B cell (primary cell): Measurements from ENCODE around the gene CCBE1. TPM values are rescaled to one million over a fixed set of nuclear protein-coding genes. Genes with fewer than 3 reads are reported as not detected.

Source experiments
- ATAC-seq: fragments of 200-7000 bp; cut with Tn5 transposase; one replicate; pipeline ENCODE4 v1.10.0; 2021; ENCODE audit warnings: low read depth, mild to moderate bottlenecking, moderate number of reproducible peaks, moderate library complexity
- CTCF ChIA-PET: fragments of 350-600 bp; sonication (Branson Sonifier 250); formaldehyde crosslinking; loops from one replicate; lab custom pipeline; 2021; ENCODE audit warnings: antibody characterized with exemption, inconsistent platforms; lab: Charles Lee
- POLR2A ChIA-PET: fragments of 350-600 bp; sonication (Branson Sonifier 250); formaldehyde crosslinking; loops from one replicate; lab custom pipeline; 2021; ENCODE audit warnings: antibody characterized with exemption; lab: Charles Lee
- DNase-seq: peaks from one replicate; pipeline ENCODE4 v3.0.0; 2013
- H2AFZ ChIP-seq: 2 replicates; pipeline ENCODE4 v1.6.1; 2012; ENCODE audit warnings: mild to moderate bottlenecking, low read depth, low read length; ENCODE audit not compliant: insufficient read depth, poor library complexity, severe bottlenecking
- H3K27ac ChIP-seq, 2 donors: 1 replicate in 1 of 2; 2 replicates in 1 of 2; pipeline ENCODE4 v1.5.1; 2012 to 2013; ENCODE audit warnings: low read length in 2 of 2, mild to moderate bottlenecking in 2 of 2, moderate library complexity in 1 of 2
- H3K27me3 ChIP-seq, 4 experiments: fragments of 200-600 bp in 1 of 4; sonication (generic) in 1 of 4; replicated peaks in 1 of 4; 1 replicate in 2 of 4; 2 replicates in 2 of 4; pipeline versions ENCODE4 v1.6.1 to v1.7.0; 2013 to 2016; ENCODE audit warnings: low read length in 3 of 4, mild to moderate bottlenecking in 2 of 4, mixed read lengths in 1 of 4, moderate library complexity in 1 of 4; ENCODE audit not compliant: insufficient read depth in 4 of 4, control insufficient read depth in 3 of 4; ENCODE audit errors: control extremely low read depth in 1 of 4
- H3K36me3 ChIP-seq, 2 experiments: replicated peaks in 1 of 2; 1 replicate in 1 of 2; 2 replicates in 1 of 2; pipeline versions ENCODE4 v1.6.1 to v1.7.1; 2013; ENCODE audit warnings: low read length in 1 of 2; ENCODE audit not compliant: insufficient read depth in 2 of 2, control insufficient read depth in 1 of 2; ENCODE audit errors: control extremely low read depth in 1 of 2, extremely low read depth in 1 of 2
- H3K4me1 ChIP-seq, 2 donors: fragments of 200-600 bp in 1 of 2; sonication (generic) in 1 of 2; 1 replicate in 1 of 2; 2 replicates in 1 of 2; pipeline versions ENCODE4 v1.5.1 to v1.6.1; 2013 to 2017; ENCODE audit warnings: low read length in 2 of 2; ENCODE audit not compliant: control insufficient read depth in 2 of 2, insufficient read depth in 2 of 2
- H3K4me2 ChIP-seq: replicated peaks from 2 replicates; pipeline ENCODE3; 2012; ENCODE audit warnings: mild to moderate bottlenecking, low read depth, low read length; ENCODE audit not compliant: poor library complexity, severe bottlenecking
- H3K4me3 ChIP-seq, 5 experiments: fragments of 200-600 bp in 1 of 5; sonication (generic) in 1 of 5; 1 replicate in 3 of 5; 2 replicates in 2 of 5; pipeline versions ENCODE4 v1.5.1 to v1.7.0; 2011 to 2016; ENCODE audit warnings: low read length in 4 of 5, mild to moderate bottlenecking in 4 of 5, low read depth in 2 of 5, control low read depth in 1 of 5, moderate library complexity in 1 of 5; ENCODE audit not compliant: insufficient read depth in 1 of 5; ENCODE audit errors: control extremely low read depth in 1 of 5, extremely low read depth in 1 of 5
- H3K79me2 ChIP-seq: fragments of 200-600 bp; sonication (generic); one replicate; pipeline ENCODE4 v1.6.0; 2016; ENCODE audit warnings: low read length; ENCODE audit not compliant: control insufficient read depth, insufficient read depth
- H3K9ac ChIP-seq: fragments of 200-600 bp; sonication (generic); 2 replicates; pipeline ENCODE4 v1.6.1; 2017; ENCODE audit warnings: mild to moderate bottlenecking, low read length, moderate library complexity
- H3K9me3 ChIP-seq, 3 donors: one replicate each; pipeline versions ENCODE4 v1.6.1 to v1.7.1; 2013; ENCODE audit warnings: low read length in 2 of 3; ENCODE audit not compliant: control insufficient read depth in 2 of 3, insufficient read depth in 1 of 3; ENCODE audit errors: control extremely low read depth in 1 of 3
- H4K20me1 ChIP-seq: 2 replicates; pipeline ENCODE4 v1.6.0; 2012; ENCODE audit warnings: mild to moderate bottlenecking, low read length; ENCODE audit not compliant: insufficient read depth, control insufficient read depth, poor library complexity, severe bottlenecking
- H3K27ac Mint-ChIP-seq: one replicate; pipeline ENCODE4 v1.8.0; 2021; ENCODE audit warnings: mixed read lengths
- H3K27me3 Mint-ChIP-seq: one replicate; pipeline ENCODE4 v1.8.0; 2021; ENCODE audit warnings: mixed read lengths
- H3K4me1 Mint-ChIP-seq: one replicate; pipeline ENCODE4 v1.8.0; 2021; ENCODE audit warnings: mixed read lengths
- H3K4me3 Mint-ChIP-seq: one replicate; pipeline ENCODE4 v1.8.0; 2021; ENCODE audit warnings: mixed read lengths
- H3K9me3 Mint-ChIP-seq: one replicate; pipeline ENCODE4 v1.8.0; 2022; ENCODE audit warnings: mixed read lengths; ENCODE audit not compliant: insufficient read depth
- EZH2 ChIP-seq: IDR thresholded peaks from 2 replicates; pipeline ENCODE4 v1.6.1; 2012; ENCODE audit warnings: borderline replicate concordance, low read depth, mild to moderate bottlenecking, moderate library complexity, low read length; ENCODE audit not compliant: insufficient read depth, poor library complexity, severe bottlenecking
- WGBS: methylation state at CpG from one replicate; pipeline ENCODE4 v1.1.5; 2013; ENCODE audit warnings: missing lambda C conversion rate; ENCODE audit not compliant: insufficient coverage; 5-methylcytosine and 5-hydroxymethylcytosine counted together
- intact Hi-C: fragments of 100-400 bp; cut with micrococcal nuclease; formaldehyde crosslinking; loops from one replicate; pipeline ENCODE4 v1.10.0; 2022
- polyA plus RNA-seq: library from polyadenylated mRNA; depleted of rRNA; stranded (reverse); fragments of >200 nt; gene quantifications from 2 replicates; pipeline ENCODE4 v1.2.3, GENCODE V29; 2012
- total RNA-seq, 2 donors: library from RNA; stranded (reverse); fragments of 120-200 nt in 1 of 2; gene quantifications; 1 replicate in 1 of 2; 2 replicates in 1 of 2; pipeline versions ENCODE4 v1.2.3 to v1.2.4, GENCODE V29; 2013 to 2022
- TF ChIP-seq, protein P1 (sequence below): fragments of 200-600 bp; IDR thresholded peaks from one replicate; pipeline ENCODE4 v1.8.0; 2022; ENCODE audit warnings: antibody characterized with exemption, mild to moderate bottlenecking

Gene CCBE1
- total and polyA plus RNA-seq, 2 donors (not counting 1 experiment from before 2014, with no cell fraction given), result not detected

DNA sequence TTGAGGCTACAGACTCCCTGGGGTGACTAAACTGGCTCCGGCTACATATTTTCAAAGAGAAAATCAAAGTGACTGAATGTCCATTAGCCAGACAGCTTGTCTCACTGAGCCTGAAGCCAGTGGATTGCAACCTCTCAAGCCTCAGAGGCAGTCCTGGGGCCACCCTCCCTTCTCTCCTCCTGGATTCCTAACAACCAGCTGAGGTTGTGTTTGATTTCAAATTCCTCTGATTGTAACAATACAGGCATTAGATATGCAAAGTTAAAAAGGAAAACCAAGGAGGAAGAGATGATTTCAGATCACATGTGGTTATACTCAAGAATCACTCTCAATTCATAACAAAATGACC is 237.2 kb downstream of the CCBE1 start:
- TF ChIP-seq EZH2, result no peak
- TF ChIP-seq, protein P1, sequence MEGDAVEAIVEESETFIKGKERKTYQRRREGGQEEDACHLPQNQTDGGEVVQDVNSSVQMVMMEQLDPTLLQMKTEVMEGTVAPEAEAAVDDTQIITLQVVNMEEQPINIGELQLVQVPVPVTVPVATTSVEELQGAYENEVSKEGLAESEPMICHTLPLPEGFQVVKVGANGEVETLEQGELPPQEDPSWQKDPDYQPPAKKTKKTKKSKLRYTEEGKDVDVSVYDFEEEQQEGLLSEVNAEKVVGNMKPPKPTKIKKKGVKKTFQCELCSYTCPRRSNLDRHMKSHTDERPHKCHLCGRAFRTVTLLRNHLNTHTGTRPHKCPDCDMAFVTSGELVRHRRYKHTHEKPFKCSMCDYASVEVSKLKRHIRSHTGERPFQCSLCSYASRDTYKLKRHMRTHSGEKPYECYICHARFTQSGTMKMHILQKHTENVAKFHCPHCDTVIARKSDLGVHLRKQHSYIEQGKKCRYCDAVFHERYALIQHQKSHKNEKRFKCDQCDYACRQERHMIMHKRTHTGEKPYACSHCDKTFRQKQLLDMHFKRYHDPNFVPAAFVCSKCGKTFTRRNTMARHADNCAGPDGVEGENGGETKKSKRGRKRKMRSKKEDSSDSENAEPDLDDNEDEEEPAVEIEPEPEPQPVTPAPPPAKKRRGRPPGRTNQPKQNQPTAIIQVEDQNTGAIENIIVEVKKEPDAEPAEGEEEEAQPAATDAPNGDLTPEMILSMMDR, result no peak
- H3K27ac Mint-ChIP-seq, result no peak overlapping the region
- peaks cover 0 to 4% (median 2%) of the 10 kb centered on the region in 4 experiments for H3K27me3 ChIP-seq
- CTCF ChIA-PET, result interaction anchor here (0.9 to 7.2 kb wide), 12 partner anchors 8 to 1092 kb away, joined by 3 to 88 read pairs (median 4); no protein-coding TSS in a partner anchor
- intact Hi-C loops, result no loop called here
- no peak overlapping the region for H3K27ac ChIP-seq
- H2AFZ ChIP-seq, result no peak overlapping the region
- H4K20me1 ChIP-seq, result no peaks in the 10 kb centered on the region
- ATAC-seq (no peak), DNase-seq (no peak)
- H3K4me1 ChIP-seq, result no peaks in the 10 kb centered on the region
- H3K9me3 Mint-ChIP-seq, result no peaks in the 10 kb centered on the region
- H3K4me1 Mint-ChIP-seq, result no peaks in the 10 kb centered on the region
- WGBS, result no CpG with 5 or more reads among the region's 1 CpG
- POLR2A ChIA-PET, result no interaction called here
- peaks cover 12% of the 10 kb centered on the region for H3K27me3 Mint-ChIP-seq
- H3K9me3 ChIP-seq, result no peaks in the 10 kb centered on the region
- no peak overlapping the region for H3K4me3 ChIP-seq
- H3K36me3 ChIP-seq, result no peaks in the 10 kb centered on the region
- no peaks in the 10 kb centered on the region for H3K79me2 ChIP-seq
- no peak overlapping the region for H3K4me3 Mint-ChIP-seq
- no peak overlapping the region for H3K9ac ChIP-seq
- no peak overlapping the region for H3K4me2 ChIP-seq

DNA sequence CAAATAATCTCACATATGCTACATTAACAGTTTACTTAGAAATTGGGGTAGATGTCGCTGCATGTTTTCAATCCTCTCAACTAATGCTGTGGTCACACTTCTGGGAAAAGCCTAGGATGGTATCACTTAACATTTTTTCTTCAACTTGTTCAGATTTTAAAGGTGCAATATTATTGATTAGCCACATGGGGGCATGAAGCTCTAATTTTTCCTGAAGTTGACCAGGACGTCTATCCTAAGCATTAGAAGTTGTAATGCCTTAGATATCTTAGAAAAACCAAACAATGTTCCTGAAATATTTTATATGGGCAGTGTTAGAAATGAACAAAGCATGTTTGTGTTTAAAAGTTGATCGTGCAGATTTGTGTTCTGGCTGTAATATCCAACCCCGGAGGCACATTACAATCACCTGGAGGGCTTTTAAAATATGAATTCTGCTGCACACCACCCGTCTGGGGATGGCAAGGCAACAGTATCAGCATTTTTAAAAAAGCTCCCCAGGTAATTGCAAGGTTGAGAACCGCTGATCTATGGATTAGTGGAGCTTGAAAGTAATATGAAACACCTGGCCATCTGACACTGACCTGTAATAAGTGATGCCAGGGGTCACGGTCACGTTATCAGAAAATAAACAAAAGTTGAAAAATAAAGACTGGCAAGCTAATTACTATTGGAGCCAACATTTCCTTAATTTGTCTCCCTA is 237.7 kb downstream of the CCBE1 start:
- TF ChIP-seq, protein P1, result peak; percentile 80
- TF ChIP-seq EZH2, result no peak
- Histone ChIP-seq H2AFZ (no peak overlapping the region), H3K9ac (no peak overlapping the region), H3K4me1 (no peaks in the 10 kb centered on the region), H3K4me3 (no peak overlapping the region), H3K79me2 (no peaks in the 10 kb centered on the region), H3K36me3 (no peaks in the 10 kb centered on the region), H3K9me3 (no peaks in the 10 kb centered on the region), H3K27ac (no peak overlapping the region), H4K20me1 (no peaks in the 10 kb centered on the region), H3K4me2 (no peak overlapping the region), H3K27me3 (peaks cover 0 to 4% (median 2%) of the 10 kb centered on the region in 4 experiments)
- ATAC-seq (no peak), DNase-seq (peak; percentile 12)
- ChIA-PET CTCF (interaction anchor here (0.9 to 7.2 kb wide), 12 partner anchors 8 to 1092 kb away, joined by 3 to 88 read pairs (median 4); no protein-coding TSS in a partner anchor), POLR2A (no interaction called here)
- Mint-ChIP-seq H3K4me3 (no peak overlapping the region), H3K27ac (no peak overlapping the region), H3K27me3 (peaks cover 9% of the 10 kb centered on the region), H3K4me1 (no peaks in the 10 kb centered on the region), H3K9me3 (no peaks in the 10 kb centered on the region)
- intact Hi-C loops, result no loop called here
- 55% methylated on average over 2 of the region's 8 CpGs for WGBS
